WTC11 (cell line): Measurements from ENCODE around the gene PHAF1. TPM values are rescaled to one million over a fixed set of nuclear protein-coding genes. Genes with fewer than 3 reads are reported as not detected.
A peak's percentile ranks its signal among the peaks of the same experiment; 100 is the strongest.

Source experiments
- ATAC-seq: fragments of 200-7000 bp; cut with Tn5 transposase; 2 replicates; pipeline ENCODE4 v1.10.0; 2021; ENCODE audit warnings: mild to moderate bottlenecking, moderate library complexity
- CTCF ChIA-PET: fragments of 300-600 bp; sonication (Branson Sonifier 250); formaldehyde crosslinking; loops from one replicate; lab custom pipeline; 2021; ENCODE audit warnings: antibody characterized with exemption; lab: Charles Lee
- POLR2A ChIA-PET: fragments of 350-600 bp; sonication (Branson Sonifier 250); formaldehyde crosslinking; loops from one replicate; lab custom pipeline; 2021; ENCODE audit warnings: antibody characterized with exemption; lab: Charles Lee
- DNase-seq: peaks from one replicate; pipeline ENCODE4 v3.0.0; 2021; ENCODE audit warnings: low spot score
- H3K27ac Mint-ChIP-seq: 2 replicates; pipeline ENCODE4 v1.8.0; 2021; ENCODE audit warnings: mixed read lengths
- H3K27me3 Mint-ChIP-seq: 2 replicates; pipeline ENCODE4 v1.8.0; 2021; ENCODE audit warnings: low read depth, mild to moderate bottlenecking, moderate library complexity, mixed read lengths
- H3K36me3 Mint-ChIP-seq: 2 replicates; pipeline ENCODE4 v1.8.0; 2021; ENCODE audit warnings: mixed read lengths
- H3K4me1 Mint-ChIP-seq: 2 replicates; pipeline ENCODE4 v1.8.0; 2022; ENCODE audit warnings: mixed read lengths
- H3K4me3 Mint-ChIP-seq: 2 replicates; pipeline ENCODE4 v1.8.0; 2021; ENCODE audit warnings: mild to moderate bottlenecking, moderate library complexity, mixed read lengths
- H3K9me3 Mint-ChIP-seq: 2 replicates; pipeline ENCODE4 v1.8.0; 2021; ENCODE audit warnings: mixed read lengths
- ETV6 ChIP-seq: sonication (generic); formaldehyde crosslinking; IDR thresholded peaks from 2 replicates; pipeline ENCODE4 v1.8.1; 2022; ENCODE audit warnings: mild to moderate bottlenecking, missing genetic modification reagents
- FOXK1 ChIP-seq: sonication (generic); formaldehyde crosslinking; IDR thresholded peaks from 2 replicates; pipeline ENCODE4 v1.8.0; 2022; ENCODE audit warnings: mild to moderate bottlenecking, moderate library complexity, missing genetic modification reagents
- GTF2I ChIP-seq: fragments of 250-450 bp; sonication (Bioruptor Pico); conservative IDR thresholded peaks from 2 replicates; pipeline ENCODE4 v1.4.0; 2021; ENCODE audit warnings: mild to moderate bottlenecking
- MAX ChIP-seq: sonication (generic); formaldehyde crosslinking; IDR thresholded peaks from 2 replicates; pipeline ENCODE4 v1.8.0; 2022; ENCODE audit warnings: mild to moderate bottlenecking, missing genetic modification reagents
- PRDM15 ChIP-seq: sonication (generic); formaldehyde crosslinking; IDR thresholded peaks from 2 replicates; pipeline ENCODE4 v1.8.0; 2022; ENCODE audit warnings: missing genetic modification reagents
- ZBTB21 ChIP-seq: sonication (generic); formaldehyde crosslinking; IDR thresholded peaks from 2 replicates; pipeline ENCODE4 v1.8.1; 2023; ENCODE audit warnings: mild to moderate bottlenecking, missing genetic modification reagents, borderline replicate concordance
- total RNA-seq: library from RNA; stranded (reverse); gene quantifications from 3 replicates; pipeline ENCODE4 v1.2.3, GENCODE V29; 2021
- TF ChIP-seq, protein P1 (sequence below): sonication (generic); formaldehyde crosslinking; IDR thresholded peaks from 2 replicates; pipeline ENCODE4 v1.8.0; 2022; ENCODE audit warnings: mild to moderate bottlenecking, missing genetic modification reagents
- TF ChIP-seq, protein P2 (sequence below): sonication (generic); formaldehyde crosslinking; IDR thresholded peaks from 2 replicates; pipeline ENCODE4 v1.8.0; 2022; ENCODE audit warnings: mild to moderate bottlenecking, missing genetic modification reagents
- TF ChIP-seq, protein P3 (sequence below): sonication (generic); formaldehyde crosslinking; IDR thresholded peaks from 2 replicates; pipeline ENCODE4 v1.8.1; 2023; ENCODE audit warnings: mild to moderate bottlenecking, moderate library complexity, missing genetic modification reagents
- TF ChIP-seq, protein P4 (sequence below): sonication (generic); formaldehyde crosslinking; IDR thresholded peaks from 2 replicates; pipeline ENCODE4 v1.8.0; 2023; ENCODE audit warnings: missing genetic modification reagents, mild to moderate bottlenecking, borderline replicate concordance
- TF ChIP-seq, protein P5 (sequence below): sonication (generic); formaldehyde crosslinking; IDR thresholded peaks from 2 replicates; pipeline ENCODE4 v1.8.0; 2023; ENCODE audit warnings: missing genetic modification reagents

PHAF1 gene
- total RNA-seq, 1 experiment from 2014 or later = 18.8 TPM

DNA sequence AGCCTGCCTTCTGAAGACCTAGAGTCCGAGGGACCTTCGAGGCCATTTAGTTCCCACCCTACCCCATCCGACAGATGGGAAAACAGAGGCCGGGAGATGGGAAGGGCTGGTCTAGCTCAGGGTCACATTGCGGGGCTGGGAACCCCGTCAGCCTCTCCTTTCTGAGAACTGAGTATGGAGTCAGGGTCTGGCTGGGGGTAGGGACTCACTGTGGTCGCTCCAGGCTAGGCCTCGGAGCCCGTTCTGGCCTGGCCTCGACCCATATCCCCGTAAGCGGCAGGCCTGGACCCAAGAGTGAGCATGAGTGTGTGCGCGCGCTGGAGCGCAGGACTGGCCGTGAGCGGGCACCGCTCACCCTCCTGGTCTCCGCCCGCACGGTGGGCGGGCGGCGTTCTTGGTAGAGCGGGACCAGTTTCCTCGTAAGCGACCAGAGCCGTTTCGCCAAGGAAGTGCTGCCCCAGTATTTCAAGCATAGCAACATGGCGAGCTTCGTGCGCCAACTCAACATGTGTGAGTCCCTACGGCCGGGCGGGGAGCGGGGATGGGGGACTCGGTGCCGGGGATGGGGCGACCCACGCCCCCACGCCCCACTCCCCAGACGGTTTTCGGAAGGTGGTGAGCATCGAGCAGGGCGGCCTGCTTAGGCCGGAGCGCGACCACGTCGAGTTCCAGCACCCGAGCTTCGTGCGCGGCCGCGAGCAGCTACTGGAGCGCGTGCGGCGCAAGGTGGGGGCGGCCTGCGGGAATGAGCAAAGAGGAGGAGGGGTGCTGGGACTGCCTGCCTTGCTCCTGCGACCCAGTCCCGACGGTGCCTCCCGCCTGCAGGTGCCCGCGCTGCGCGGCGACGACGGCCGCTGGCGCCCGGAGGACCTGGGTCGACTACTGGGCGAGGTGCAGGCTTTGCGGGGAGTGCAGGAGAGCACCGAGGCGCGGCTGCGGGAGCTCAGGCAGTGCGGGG, 55.7 kb downstream of the PHAF1 start:
- H3K27ac Mint-ChIP-seq = no peak overlapping the region
- TF ChIP-seq PRDM15 (CRISPR knock-in tag) = no peak
- TF ChIP-seq, protein P1, sequence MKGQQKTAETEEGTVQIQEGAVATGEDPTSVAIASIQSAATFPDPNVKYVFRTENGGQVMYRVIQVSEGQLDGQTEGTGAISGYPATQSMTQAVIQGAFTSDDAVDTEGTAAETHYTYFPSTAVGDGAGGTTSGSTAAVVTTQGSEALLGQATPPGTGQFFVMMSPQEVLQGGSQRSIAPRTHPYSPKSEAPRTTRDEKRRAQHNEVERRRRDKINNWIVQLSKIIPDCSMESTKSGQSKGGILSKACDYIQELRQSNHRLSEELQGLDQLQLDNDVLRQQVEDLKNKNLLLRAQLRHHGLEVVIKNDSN (CRISPR knock-in tag) = 0 out of 2 replicates have a peak, but pooled peaks have one; percentile 20
- TF ChIP-seq, protein P2, sequence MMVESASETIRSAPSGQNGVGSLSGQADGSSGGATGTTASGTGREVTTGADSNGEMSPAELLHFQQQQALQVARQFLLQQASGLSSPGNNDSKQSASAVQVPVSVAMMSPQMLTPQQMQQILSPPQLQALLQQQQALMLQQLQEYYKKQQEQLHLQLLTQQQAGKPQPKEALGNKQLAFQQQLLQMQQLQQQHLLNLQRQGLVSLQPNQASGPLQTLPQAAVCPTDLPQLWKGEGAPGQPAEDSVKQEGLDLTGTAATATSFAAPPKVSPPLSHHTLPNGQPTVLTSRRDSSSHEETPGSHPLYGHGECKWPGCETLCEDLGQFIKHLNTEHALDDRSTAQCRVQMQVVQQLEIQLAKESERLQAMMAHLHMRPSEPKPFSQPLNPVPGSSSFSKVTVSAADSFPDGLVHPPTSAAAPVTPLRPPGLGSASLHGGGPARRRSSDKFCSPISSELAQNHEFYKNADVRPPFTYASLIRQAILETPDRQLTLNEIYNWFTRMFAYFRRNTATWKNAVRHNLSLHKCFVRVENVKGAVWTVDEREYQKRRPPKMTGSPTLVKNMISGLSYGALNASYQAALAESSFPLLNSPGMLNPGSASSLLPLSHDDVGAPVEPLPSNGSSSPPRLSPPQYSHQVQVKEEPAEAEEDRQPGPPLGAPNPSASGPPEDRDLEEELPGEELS = peak; percentile 74; the same call in 1 of the 2 replicates
- TF ChIP-seq ETV6 = peak; percentile 74
- no peak for TF ChIP-seq FOXK1
- TF ChIP-seq, protein P3, sequence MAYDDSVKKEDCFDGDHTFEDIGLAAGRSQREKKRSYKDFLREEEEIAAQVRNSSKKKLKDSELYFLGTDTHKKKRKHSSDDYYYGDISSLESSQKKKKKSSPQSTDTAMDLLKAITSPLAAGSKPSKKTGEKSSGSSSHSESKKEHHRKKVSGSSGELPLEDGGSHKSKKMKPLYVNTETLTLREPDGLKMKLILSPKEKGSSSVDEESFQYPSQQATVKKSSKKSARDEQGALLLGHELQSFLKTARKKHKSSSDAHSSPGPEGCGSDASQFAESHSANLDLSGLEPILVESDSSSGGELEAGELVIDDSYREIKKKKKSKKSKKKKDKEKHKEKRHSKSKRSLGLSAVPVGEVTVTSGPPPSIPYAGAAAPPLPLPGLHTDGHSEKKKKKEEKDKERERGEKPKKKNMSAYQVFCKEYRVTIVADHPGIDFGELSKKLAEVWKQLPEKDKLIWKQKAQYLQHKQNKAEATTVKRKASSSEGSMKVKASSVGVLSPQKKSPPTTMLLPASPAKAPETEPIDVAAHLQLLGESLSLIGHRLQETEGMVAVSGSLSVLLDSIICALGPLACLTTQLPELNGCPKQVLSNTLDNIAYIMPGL (CRISPR knock-in tag) = peak; percentile 43; the same call in 1 of the 2 replicates
- TF ChIP-seq, protein P4, sequence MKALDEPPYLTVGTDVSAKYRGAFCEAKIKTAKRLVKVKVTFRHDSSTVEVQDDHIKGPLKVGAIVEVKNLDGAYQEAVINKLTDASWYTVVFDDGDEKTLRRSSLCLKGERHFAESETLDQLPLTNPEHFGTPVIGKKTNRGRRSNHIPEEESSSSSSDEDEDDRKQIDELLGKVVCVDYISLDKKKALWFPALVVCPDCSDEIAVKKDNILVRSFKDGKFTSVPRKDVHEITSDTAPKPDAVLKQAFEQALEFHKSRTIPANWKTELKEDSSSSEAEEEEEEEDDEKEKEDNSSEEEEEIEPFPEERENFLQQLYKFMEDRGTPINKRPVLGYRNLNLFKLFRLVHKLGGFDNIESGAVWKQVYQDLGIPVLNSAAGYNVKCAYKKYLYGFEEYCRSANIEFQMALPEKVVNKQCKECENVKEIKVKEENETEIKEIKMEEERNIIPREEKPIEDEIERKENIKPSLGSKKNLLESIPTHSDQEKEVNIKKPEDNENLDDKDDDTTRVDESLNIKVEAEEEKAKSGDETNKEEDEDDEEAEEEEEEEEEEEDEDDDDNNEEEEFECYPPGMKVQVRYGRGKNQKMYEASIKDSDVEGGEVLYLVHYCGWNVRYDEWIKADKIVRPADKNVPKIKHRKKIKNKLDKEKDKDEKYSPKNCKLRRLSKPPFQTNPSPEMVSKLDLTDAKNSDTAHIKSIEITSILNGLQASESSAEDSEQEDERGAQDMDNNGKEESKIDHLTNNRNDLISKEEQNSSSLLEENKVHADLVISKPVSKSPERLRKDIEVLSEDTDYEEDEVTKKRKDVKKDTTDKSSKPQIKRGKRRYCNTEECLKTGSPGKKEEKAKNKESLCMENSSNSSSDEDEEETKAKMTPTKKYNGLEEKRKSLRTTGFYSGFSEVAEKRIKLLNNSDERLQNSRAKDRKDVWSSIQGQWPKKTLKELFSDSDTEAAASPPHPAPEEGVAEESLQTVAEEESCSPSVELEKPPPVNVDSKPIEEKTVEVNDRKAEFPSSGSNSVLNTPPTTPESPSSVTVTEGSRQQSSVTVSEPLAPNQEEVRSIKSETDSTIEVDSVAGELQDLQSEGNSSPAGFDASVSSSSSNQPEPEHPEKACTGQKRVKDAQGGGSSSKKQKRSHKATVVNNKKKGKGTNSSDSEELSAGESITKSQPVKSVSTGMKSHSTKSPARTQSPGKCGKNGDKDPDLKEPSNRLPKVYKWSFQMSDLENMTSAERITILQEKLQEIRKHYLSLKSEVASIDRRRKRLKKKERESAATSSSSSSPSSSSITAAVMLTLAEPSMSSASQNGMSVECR = 0 out of 2 replicates have a peak, but pooled peaks have one; percentile 61
- peak; percentile 88 for TF ChIP-seq GTF2I
- no peak for TF ChIP-seq ZBTB21 (CRISPR knock-in tag)
- TF ChIP-seq, protein P5, sequence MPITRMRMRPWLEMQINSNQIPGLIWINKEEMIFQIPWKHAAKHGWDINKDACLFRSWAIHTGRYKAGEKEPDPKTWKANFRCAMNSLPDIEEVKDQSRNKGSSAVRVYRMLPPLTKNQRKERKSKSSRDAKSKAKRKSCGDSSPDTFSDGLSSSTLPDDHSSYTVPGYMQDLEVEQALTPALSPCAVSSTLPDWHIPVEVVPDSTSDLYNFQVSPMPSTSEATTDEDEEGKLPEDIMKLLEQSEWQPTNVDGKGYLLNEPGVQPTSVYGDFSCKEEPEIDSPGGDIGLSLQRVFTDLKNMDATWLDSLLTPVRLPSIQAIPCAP (CRISPR knock-in tag) = peak; percentile 22; the same call in 1 of the 2 replicates
- TF ChIP-seq MAX (CRISPR knock-in tag) = peak; percentile 78; the same call in 1 of the 2 replicates
- peak overlapping the region; percentile 65 for H3K4me3 Mint-ChIP-seq
- ChIA-PET POLR2A (no interaction called here), CTCF (interaction anchor here (0.6 to 15.6 kb wide), 7 partner anchors 9 to 147 kb away, joined by 3 to 386 read pairs (median 4); partner anchors contain the start of genes B3GNT9, FBXL8 and TRADD)
- no peaks in the 10 kb centered on the region for H3K9me3 Mint-ChIP-seq
- peaks cover 96% of the 10 kb centered on the region for H3K27me3 Mint-ChIP-seq
- H3K36me3 Mint-ChIP-seq = peaks cover 2% of the 10 kb centered on the region; the same call in 1 of the 2 replicates
- no peak for DNase-seq
- peak; percentile 1; the same call in 1 of the 2 replicates for ATAC-seq
- peaks cover 38% of the 10 kb centered on the region for H3K4me1 Mint-ChIP-seq
